NCI-H1436 (cell line): Measurements from ENCODE around the gene C4B.

Experiments used
- DNase-seq: peaks from one replicate; lab custom pipeline; 2025; lab: John Stamatoyannopoulos, UW

C4B gene

DNA sequence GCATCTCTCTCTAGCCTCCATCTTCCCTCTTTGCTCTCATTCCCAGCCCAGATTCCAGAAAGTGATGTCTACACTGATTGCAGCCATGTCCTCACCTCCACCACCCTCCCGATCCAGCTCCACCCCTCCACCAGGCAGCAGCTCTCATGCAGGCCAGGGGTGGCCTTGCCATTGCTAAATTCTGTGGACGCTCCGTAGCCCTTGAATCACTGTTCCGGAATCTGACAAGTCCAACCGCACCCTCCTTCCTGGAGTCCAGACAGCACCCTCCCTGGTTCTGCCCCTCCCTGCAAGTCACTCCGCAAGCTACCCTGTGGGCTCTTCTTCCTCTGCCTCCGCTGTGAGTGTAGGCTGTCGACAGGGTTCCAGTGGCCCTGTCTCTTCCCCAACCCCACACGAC is 68.3 kb downstream of the C4B start:
- DNase-seq = no peak

DNA sequence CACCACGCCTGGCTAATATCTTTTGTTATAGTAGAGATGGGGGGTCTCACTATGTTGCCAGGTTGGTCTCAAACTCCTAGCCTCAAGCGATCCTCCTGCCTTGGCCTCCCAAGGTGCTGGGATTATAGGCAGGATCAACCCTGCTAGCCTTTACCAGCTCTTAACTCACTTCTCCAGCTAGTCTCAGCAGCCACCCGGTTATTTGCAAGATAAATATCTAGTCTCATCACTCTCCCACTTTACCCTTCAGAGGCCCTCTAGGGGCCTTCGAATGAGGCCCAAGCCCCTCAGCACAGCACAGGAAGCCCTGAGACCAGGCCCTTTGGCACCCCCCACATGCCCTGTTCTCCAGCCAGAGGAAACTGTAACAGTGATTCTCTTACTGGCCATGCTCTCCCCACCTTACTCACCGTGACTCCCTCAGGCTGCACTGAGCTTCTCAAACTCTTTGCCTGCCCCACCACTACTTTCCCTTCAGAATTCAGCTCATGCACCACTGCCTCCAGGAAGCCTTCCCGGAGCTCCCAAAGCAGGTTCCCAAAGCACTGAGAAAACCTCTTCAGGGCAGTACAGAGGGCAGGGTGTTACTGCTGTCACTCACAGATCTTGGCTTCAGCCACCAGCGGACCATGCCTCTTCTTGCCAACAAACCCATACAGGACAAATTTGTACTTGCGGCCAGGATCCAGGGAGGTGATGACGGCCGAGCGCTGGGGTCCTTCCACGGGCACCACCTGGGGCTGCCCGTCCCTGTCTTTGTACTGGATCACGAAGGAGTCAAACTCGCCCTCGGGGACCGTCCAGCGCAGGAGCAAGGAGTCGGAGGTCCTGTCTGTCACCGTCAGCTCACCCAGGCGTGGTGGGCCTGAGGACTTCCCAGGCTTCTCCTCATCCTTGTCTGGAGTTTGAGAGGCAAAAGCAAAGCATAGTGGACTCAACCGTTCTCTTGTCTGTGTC is 69.5 kb downstream of the C4B start:
- no peak for DNase-seq

DNA sequence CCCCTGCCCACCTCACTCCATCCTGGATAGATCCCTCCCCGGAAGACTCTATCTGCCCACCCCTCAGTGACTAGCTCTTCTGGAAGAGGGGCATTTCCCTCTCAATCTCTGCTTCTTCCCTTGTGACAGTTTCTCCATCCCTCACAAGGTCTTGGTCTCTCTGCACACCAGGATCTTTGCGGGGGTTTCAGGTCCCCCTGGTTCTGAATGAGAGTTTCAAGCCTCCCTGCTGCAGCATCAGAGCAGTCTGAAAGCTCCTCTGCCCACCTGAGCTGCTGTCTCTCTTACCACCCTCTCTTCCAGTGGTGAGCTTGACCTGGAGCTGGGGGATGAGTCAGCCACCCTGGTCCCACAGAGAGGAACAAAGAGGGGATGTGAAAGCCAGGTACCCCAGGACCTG is 70.2 kb downstream of the C4B start:
- no peak for DNase-seq
